Measurements from ENCODE around the gene ADGRL3.

ADGRL3 gene

GRCh38 chr4:61716426-61716825 is 516.3 kb downstream of the ADGRL3 start:
- ChIA-PET CTCF (interaction anchor here (0.7 kb wide), 1 partner anchor 20 kb away, joined by 7 read pairs; no protein-coding TSS in a partner anchor), POLR2A (no interaction called here)
- Histone ChIP-seq H3K4me1 (ENCODE audit: control insufficient read depth, insufficient read depth, low read length) (no peaks in the 10 kb centered on the region), H3K36me3 (ENCODE audit: control insufficient read depth in 2 of 2, insufficient read depth in 1 of 2, low read length in 2 of 2) (no peaks in the 10 kb centered on the region), H3K4me3 (ENCODE audit: low read depth, low read length) (no peak overlapping the region), H3K27ac (ENCODE audit: extremely low read depth, low read depth, low read length) (no peak overlapping the region), H3K9me3 (ENCODE audit: control insufficient read depth, insufficient read depth, low read depth, low read length) (no peaks in the 10 kb centered on the region)
- TF ChIP-seq, protein P1, sequence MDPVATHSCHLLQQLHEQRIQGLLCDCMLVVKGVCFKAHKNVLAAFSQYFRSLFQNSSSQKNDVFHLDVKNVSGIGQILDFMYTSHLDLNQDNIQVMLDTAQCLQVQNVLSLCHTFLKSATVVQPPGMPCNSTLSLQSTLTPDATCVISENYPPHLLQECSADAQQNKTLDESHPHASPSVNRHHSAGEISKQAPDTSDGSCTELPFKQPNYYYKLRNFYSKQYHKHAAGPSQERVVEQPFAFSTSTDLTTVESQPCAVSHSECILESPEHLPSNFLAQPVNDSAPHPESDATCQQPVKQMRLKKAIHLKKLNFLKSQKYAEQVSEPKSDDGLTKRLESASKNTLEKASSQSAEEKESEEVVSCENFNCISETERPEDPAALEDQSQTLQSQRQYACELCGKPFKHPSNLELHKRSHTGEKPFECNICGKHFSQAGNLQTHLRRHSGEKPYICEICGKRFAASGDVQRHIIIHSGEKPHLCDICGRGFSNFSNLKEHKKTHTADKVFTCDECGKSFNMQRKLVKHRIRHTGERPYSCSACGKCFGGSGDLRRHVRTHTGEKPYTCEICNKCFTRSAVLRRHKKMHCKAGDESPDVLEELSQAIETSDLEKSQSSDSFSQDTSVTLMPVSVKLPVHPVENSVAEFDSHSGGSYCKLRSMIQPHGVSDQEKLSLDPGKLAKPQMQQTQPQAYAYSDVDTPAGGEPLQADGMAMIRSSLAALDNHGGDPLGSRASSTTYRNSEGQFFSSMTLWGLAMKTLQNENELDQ (tag by site-specific recombination; IDR thresholded peaks at IDR 0.05; ENCODE audit: low read depth): no peak
- no peak for TF ChIP-seq ZNF19 (tag by site-specific recombination; IDR thresholded peaks at IDR 0.05; ENCODE audit: low read depth)
- TF ChIP-seq GLIS2 (tag by site-specific recombination; IDR thresholded peaks at IDR 0.05): no peak
- no peak for TF ChIP-seq ZNF239 (tag by site-specific recombination; IDR thresholded peaks at IDR 0.05)
- no peak for TF ChIP-seq ZNF701 (tag by site-specific recombination; IDR thresholded peaks at IDR 0.05)
- TF ChIP-seq ZNF747 (tag by site-specific recombination; IDR thresholded peaks at IDR 0.05): no peak
- no peak for TF ChIP-seq ATF2 (tag by site-specific recombination; IDR thresholded peaks at IDR 0.05; ENCODE audit: low read depth)
- no peak for TF ChIP-seq ZNF549 (tag by site-specific recombination; IDR thresholded peaks at IDR 0.05)
- no peak for TF ChIP-seq BCL6B (tag by site-specific recombination; IDR thresholded peaks at IDR 0.05)
- no peak for TF ChIP-seq ZBTB17 (tag by site-specific recombination; IDR thresholded peaks at IDR 0.05)
- TF ChIP-seq, protein P2, sequence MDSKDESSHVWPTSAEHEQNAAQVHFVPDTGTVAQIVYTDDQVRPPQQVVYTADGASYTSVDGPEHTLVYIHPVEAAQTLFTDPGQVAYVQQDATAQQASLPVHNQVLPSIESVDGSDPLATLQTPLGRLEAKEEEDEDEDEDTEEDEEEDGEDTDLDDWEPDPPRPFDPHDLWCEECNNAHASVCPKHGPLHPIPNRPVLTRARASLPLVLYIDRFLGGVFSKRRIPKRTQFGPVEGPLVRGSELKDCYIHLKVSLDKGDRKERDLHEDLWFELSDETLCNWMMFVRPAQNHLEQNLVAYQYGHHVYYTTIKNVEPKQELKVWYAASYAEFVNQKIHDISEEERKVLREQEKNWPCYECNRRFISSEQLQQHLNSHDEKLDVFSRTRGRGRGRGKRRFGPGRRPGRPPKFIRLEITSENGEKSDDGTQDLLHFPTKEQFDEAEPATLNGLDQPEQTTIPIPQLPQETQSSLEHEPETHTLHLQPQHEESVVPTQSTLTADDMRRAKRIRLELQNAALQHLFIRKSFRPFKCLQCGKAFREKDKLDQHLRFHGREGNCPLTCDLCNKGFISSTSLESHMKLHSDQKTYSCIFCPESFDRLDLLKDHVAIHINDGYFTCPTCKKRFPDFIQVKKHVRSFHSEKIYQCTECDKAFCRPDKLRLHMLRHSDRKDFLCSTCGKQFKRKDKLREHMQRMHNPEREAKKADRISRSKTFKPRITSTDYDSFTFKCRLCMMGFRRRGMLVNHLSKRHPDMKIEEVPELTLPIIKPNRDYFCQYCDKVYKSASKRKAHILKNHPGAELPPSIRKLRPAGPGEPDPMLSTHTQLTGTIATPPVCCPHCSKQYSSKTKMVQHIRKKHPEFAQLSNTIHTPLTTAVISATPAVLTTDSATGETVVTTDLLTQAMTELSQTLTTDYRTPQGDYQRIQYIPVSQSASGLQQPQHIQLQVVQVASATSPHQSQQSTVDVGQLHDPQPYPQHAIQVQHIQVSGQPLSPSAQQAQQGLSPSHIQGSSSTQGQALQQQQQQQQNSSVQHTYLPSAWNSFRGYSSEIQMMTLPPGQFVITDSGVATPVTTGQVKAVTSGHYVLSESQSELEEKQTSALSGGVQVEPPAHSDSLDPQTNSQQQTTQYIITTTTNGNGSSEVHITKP (tag by site-specific recombination; IDR thresholded peaks at IDR 0.05): no peak
- TF ChIP-seq ZNF184 (tag by site-specific recombination; IDR thresholded peaks at IDR 0.05): no peak
- no peak for TF ChIP-seq ZNF521 (tag by site-specific recombination; IDR thresholded peaks at IDR 0.05)
- no peak for TF ChIP-seq ZNF362 (tag by site-specific recombination; IDR thresholded peaks at IDR 0.05)
- no peak for TF ChIP-seq ZNF843 (tag by site-specific recombination; IDR thresholded peaks at IDR 0.05)
- TF ChIP-seq ZNF596 (tag by site-specific recombination; IDR thresholded peaks at IDR 0.05): no peak
- no peak for TF ChIP-seq SP7 (tag by site-specific recombination; IDR thresholded peaks at IDR 0.05)
- TF ChIP-seq ZNF654 (tag by site-specific recombination; IDR thresholded peaks at IDR 0.05; ENCODE audit: low read depth): no peak
- no peak for TF ChIP-seq ZXDB (tag by site-specific recombination; IDR thresholded peaks at IDR 0.05)

Data from HEK293 (cell line).